NCI-H2029 treated with DMSO at 0.1 percent for 48 hours (cell line): ENCODE measurements around the gene MFSD12.

Source experiments
- DNase-seq: peaks from one replicate; lab custom pipeline; 2025; lab: John Stamatoyannopoulos, UW

Gene MFSD12

GRCh38 chr19:3555653-3556422 lies 1.5 kb downstream of the MFSD12 start:
- no peak for DNase-seq

- DNase-seq: no peak
Observed at GRCh38 chr19:3554254-3555083, 2.9 kb downstream of the MFSD12 start.

DNA sequence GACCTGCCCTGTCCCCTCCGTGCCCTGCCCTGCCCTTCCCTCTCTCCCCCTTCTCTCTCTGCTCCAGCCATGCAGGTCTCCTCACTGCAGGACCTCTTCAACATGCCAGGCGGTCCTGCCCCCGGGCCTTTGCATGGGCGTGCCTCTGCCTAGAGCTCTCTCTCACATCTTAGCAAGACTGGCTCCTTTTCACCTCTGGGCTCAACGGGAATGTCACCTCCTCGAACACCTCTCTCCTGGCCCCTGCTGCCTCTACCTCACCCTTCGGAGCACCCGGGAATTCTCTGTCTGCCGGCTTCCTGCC lies 5.6 kb downstream of the MFSD12 start:
- DNase-seq: no peak

DNA sequence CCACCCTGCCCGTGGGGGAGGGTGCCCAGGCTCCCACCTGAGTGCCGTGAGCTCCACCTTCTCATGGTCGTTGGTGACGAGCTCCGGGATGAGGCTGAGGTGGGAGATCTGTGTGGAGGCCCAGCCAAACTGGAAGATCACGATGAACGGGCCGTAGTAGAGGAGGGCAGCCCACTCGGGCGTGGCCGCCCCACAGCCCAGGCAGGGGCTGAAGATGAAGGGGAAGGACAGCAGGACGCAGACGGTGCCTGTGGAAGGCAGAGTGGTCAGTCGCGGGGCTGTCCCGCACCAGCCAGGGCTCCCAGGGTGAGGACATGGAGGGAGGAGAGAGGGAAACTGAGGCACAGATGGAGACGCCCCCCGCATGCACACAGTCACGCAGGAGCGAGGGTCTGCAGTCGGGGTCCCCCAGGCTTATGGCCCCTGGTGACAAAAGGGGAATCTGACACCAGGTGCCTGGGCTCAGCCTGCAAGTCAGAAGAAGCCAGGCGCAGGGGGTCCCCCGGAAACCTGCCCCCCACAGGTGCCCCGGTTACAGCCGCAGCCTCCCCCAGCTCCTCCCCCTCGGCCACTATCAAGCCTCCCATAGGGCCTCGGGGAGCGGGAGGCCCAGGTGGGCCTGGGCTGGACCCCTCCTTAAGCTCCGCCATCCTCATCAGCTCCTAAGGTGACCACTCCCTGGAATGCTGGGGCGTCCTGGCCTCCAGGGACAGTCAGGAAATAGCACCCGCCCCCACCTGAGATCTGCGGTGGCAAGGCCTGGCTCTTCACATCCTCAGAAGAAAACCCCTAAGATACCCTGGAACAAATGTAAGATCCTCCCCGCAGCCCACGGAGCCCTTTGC lies 6.2 kb downstream of the MFSD12 start:
- DNase-seq: no peak

DNA sequence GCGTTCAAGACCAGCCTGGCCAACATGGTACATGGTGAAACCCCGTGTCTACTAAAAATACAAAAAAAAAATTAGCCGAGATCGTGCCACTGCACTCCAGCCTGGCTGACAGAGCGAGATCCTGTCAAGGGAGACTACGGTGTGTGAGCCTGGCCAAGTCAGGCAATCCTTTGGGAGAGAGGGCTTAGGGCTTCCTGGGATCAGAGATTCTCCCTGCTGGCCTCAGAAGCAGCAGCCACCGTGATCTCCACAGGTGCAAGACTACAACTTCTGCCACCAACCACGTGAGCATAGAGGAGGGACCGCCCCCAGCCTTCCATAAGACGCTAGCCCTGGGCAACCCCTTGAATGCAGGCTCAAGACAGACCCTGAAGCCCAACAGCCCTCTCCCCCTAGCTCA lies 7.6 kb downstream of the MFSD12 start:
- DNase-seq: no peak

GRCh38 chr19:3548606-3549005 lies 8.8 kb downstream of the MFSD12 start:
- no peak for DNase-seq

GRCh38 chr19:3547767-3548282 lies 9.6 kb downstream of the MFSD12 start:
- DNase-seq: no peak

GRCh38 chr19:3547301-3547731 lies 10.1 kb downstream of the MFSD12 start:
- no peak for DNase-seq

DNA sequence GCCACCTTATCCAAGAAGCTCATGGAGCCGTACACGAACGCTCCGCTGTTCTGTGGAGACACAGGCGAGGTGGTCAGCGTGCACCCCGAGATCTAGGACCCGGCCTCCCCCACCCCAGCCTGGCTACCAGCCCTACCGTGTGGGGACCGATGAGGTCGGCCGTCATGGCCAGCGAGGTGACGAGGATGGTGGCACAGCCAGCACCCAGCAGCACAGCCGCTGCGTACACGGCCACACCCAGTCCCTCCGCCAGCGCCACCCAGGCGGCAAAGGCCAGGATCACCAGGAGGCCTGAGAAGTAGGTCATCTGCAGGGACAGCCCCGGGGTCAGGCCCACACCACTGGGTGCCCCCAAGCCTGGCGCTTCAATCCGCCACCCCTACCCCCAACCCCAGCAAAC lies 11.3 kb downstream of the MFSD12 start:
- DNase-seq: no peak

- DNase-seq: no peak
Observed at GRCh38 chr19:3545669-3546034, 11.7 kb downstream of the MFSD12 start.

- DNase-seq: peak; percentile 11
Observed at GRCh38 chr19:3544742-3545668, 12.4 kb downstream of the MFSD12 start.

- DNase-seq: no peak
Observed at GRCh38 chr19:3544058-3544376, 13.4 kb downstream of the MFSD12 start.

- no peak for DNase-seq
Observed at GRCh38 chr19:3543150-3544057, 14.0 kb downstream of the MFSD12 start.

- DNase-seq: no peak
Observed at GRCh38 chr19:3539756-3540118, 17.6 kb downstream of the MFSD12 start.

GRCh38 chr19:3538965-3539755 lies 18.2 kb downstream of the MFSD12 start, which contains the start of gene TEKTIP1:
Gene TEKTIP1, plus strand, starts transcription at chr19:3539174. Its CDS starts 4 bp downstream, at chr19:3539178.
- no peak for DNase-seq

DNA sequence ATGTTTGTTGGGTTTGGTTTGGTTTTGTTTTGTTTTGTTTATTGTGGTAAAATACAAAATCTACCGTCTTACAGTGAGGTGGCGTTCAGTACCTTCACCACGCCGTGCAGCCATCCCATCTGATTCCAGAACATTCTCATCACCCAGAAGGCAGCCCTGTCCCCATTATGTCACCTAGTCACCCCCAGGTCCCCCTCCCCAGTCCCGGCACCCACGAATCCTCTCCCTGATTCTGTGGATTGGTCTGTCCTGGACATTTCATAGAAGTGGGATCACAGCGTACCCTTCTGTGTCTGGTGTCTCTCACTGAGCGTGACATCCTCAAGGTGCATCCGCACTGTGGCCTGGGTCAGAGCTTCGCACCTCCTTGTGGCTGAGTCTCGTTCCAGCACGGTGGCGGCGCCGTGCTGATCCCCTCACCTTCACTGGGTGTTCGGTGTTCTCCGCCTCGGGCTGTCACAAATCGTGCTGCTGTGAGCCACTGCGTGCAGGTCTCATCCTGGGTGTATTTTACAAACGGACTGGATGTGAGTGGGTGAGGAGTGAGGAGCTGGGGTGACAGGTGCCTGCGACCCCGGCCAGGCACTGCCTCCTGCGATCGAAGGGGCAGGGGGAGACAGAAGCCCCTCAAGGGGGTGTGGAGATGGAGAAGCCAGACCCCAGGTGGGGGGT lies 19.0 kb downstream of the MFSD12 start:
- DNase-seq: no peak

GRCh38 chr19:3537438-3538240 lies 19.7 kb downstream of the MFSD12 start:
- no peak for DNase-seq

DNA sequence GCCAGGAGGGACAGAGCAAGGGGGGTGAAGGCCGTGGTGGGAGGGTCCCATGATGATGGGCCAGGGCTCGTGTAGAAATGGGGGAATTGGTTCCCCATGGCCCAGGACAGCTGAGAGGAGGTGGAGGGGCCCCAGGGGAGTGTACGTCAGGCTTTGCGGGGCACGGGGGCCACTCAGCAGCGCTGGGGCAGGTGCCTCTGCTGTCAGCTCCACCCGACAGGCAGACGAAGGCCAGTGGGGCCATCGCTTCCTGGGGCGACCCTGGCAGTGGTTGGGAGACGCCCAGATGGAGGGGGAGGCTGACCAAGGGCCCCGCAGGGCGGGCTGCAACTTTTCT lies 20.3 kb downstream of the MFSD12 start:
- DNase-seq: no peak
